H54 (cell line): ENCODE data around the gene MAP7D3.

Experiments used
- DNase-seq: peaks from one replicate; pipeline ENCODE4 v3.0.0; 2011; ENCODE audit warnings: low spot score, mixed read lengths; ENCODE audit not compliant: insufficient read length
- FAIRE-seq: peaks from 3 replicates; lab custom pipeline; 2011; peaks lifted over from hg19 to GRCh38; lab: Jason Lieb, UNC
- POLR2A ChIP-seq: IDR thresholded peaks from 2 replicates; pipeline ENCODE4 v1.6.1; 2011; ENCODE audit warnings: low read depth, mild to moderate bottlenecking, low read length

The MAP7D3 gene

GRCh38 chrX:136205882-136206380, 45.3 kb downstream of the MAP7D3 start:
- FAIRE-seq (no peak), DNase-seq (no peak)
- no peak for TF ChIP-seq POLR2A

- DNase-seq: no peak
- TF ChIP-seq POLR2A: no peak
- no peak for FAIRE-seq
These were observed 46.6 kb downstream of the MAP7D3 start for GRCh38 chrX:136204571-136204970.

- FAIRE-seq (no peak), DNase-seq (no peak)
- no peak for TF ChIP-seq POLR2A
These were observed 47.2 kb downstream of the MAP7D3 start for GRCh38 chrX:136203951-136204350.

- TF ChIP-seq POLR2A: no peak
- FAIRE-seq: no peak
- no peak for DNase-seq
These were observed 47.8 kb downstream of the MAP7D3 start for GRCh38 chrX:136203438-136203837.

- FAIRE-seq (no peak), DNase-seq (no peak)
- no peak for TF ChIP-seq POLR2A
These were observed 48.3 kb downstream of the MAP7D3 start for GRCh38 chrX:136202889-136203288.

GRCh38 chrX:136201601-136202000, 49.6 kb downstream of the MAP7D3 start:
- DNase-seq: no peak
- FAIRE-seq: no peak
- TF ChIP-seq POLR2A: no peak

- DNase-seq (no peak), FAIRE-seq (no peak)
- TF ChIP-seq POLR2A: no peak
These were observed 50.7 kb downstream of the MAP7D3 start for GRCh38 chrX:136200466-136200865.

GRCh38 chrX:136199365-136199764, 51.8 kb downstream of the MAP7D3 start:
- FAIRE-seq (no peak), DNase-seq (no peak)
- TF ChIP-seq POLR2A: no peak

GRCh38 chrX:136198678-136199243, 52.4 kb downstream of the MAP7D3 start:
- FAIRE-seq: no peak
- DNase-seq: no peak
- no peak for TF ChIP-seq POLR2A

- no peak for TF ChIP-seq POLR2A
- FAIRE-seq: no peak
- DNase-seq: no peak
These were observed 53.2 kb downstream of the MAP7D3 start for GRCh38 chrX:136198010-136198409.

- DNase-seq (no peak), FAIRE-seq (no peak)
- TF ChIP-seq POLR2A: no peak
These were observed 54.5 kb downstream of the MAP7D3 start for GRCh38 chrX:136196691-136197155.

- no peak for TF ChIP-seq POLR2A
- no peak for FAIRE-seq
These were observed 56.0 kb downstream of the MAP7D3 start for GRCh38 chrX:136195247-136195646.

GRCh38 chrX:136194536-136194935, 56.7 kb downstream of the MAP7D3 start:
- TF ChIP-seq POLR2A: no peak
- DNase-seq (no peak), FAIRE-seq (no peak)

More at GRCh38 chrX:136195247-136195646, 56.0 kb downstream of the MAP7D3 start:
- DNase-seq: no peak

GRCh38 chrX:136193771-136194170, 57.4 kb downstream of the MAP7D3 start:
- DNase-seq (no peak), FAIRE-seq (no peak)
- no peak for TF ChIP-seq POLR2A

GRCh38 chrX:136192839-136193414, 58.3 kb downstream of the MAP7D3 start:
- DNase-seq: no peak
- FAIRE-seq: no peak
- no peak for TF ChIP-seq POLR2A
